Chondrocyte (in vitro differentiated cells): ENCODE measurements around the gene ARHGAP28. TPM values are rescaled to one million over a fixed set of nuclear protein-coding genes. Genes with fewer than 3 reads are reported as not detected.

Source experiments
- DNase-seq: peaks from one replicate; pipeline ENCODE4 v3.0.0; 2021; ENCODE audit warnings: mixed read lengths, low spot score
- H3K27ac Mint-ChIP-seq: one replicate; pipeline ENCODE4 v1.8.0; 2021; ENCODE audit warnings: mild to moderate bottlenecking, moderate library complexity, mixed read lengths; ENCODE audit not compliant: unreplicated experiment
- H3K27me3 Mint-ChIP-seq: 2 replicates; pipeline ENCODE4 v1.8.0; 2021; ENCODE audit warnings: low read depth, mixed read lengths
- H3K36me3 Mint-ChIP-seq: 2 replicates; pipeline ENCODE4 v1.8.0; 2021; ENCODE audit warnings: low read depth, mixed read lengths
- H3K4me1 Mint-ChIP-seq: 2 replicates; pipeline ENCODE4 v1.8.0; 2021; ENCODE audit warnings: low read depth, mild to moderate bottlenecking, mixed read lengths
- H3K4me3 Mint-ChIP-seq: one replicate; pipeline ENCODE4 v1.8.0; 2021; ENCODE audit warnings: mild to moderate bottlenecking, moderate library complexity, mixed read lengths; ENCODE audit not compliant: unreplicated experiment
- H3K9me3 Mint-ChIP-seq: 2 replicates; pipeline ENCODE4 v1.8.0; 2021; ENCODE audit warnings: low read depth, mixed read lengths
- CTCF ChIP-seq: fragments of 200-600 bp; sonication (generic); IDR thresholded peaks from 2 replicates; pipeline ENCODE4 v1.5.0; 2021; ENCODE audit warnings: antibody characterized with exemption, mild to moderate bottlenecking, moderate library complexity
- total RNA-seq: library from RNA; stranded (reverse); gene quantifications from 3 replicates; pipeline ENCODE4 v1.2.1, GENCODE V29; 2021

The ARHGAP28 gene
- total RNA-seq, 1 donor from 2014 or later: 18.1 TPM

- peaks cover 56% of the 10 kb centered on the region for H3K4me1 Mint-ChIP-seq
These were observed 22.8 kb downstream of the ARHGAP28 start for GRCh38 chr18:6752202-6752860.

GRCh38 chr18:6755107-6755506 lies 25.6 kb downstream of the ARHGAP28 start:
- no peak for DNase-seq
- no peak for TF ChIP-seq CTCF
- Mint-ChIP-seq H3K36me3 (no peaks in the 10 kb centered on the region), H3K27me3 (no peaks in the 10 kb centered on the region), H3K4me3 (no peak overlapping the region), H3K27ac (peak overlapping the region; percentile 84), H3K9me3 (no peaks in the 10 kb centered on the region), H3K4me1 (peaks cover 65% of the 10 kb centered on the region)

More at GRCh38 chr18:6752202-6752860, 22.8 kb downstream of the ARHGAP28 start:
- Mint-ChIP-seq H3K9me3 (no peaks in the 10 kb centered on the region), H3K4me3 (peak overlapping the region; percentile 61), H3K36me3 (no peaks in the 10 kb centered on the region), H3K27ac (peak overlapping the region; percentile 98), H3K27me3 (no peaks in the 10 kb centered on the region)
- TF ChIP-seq CTCF: no peak
- no peak for DNase-seq

- Mint-ChIP-seq H3K27me3 (no peaks in the 10 kb centered on the region), H3K27ac (peak overlapping the region; percentile 78), H3K9me3 (no peaks in the 10 kb centered on the region), H3K36me3 (no peaks in the 10 kb centered on the region), H3K4me3 (peak overlapping the region; percentile 45), H3K4me1 (peaks cover 51% of the 10 kb centered on the region)
- TF ChIP-seq CTCF: no peak
- no peak for DNase-seq
These were observed 28.4 kb downstream of the ARHGAP28 start for GRCh38 chr18:6757931-6758330.

- Mint-ChIP-seq H3K27me3 (no peaks in the 10 kb centered on the region), H3K9me3 (no peaks in the 10 kb centered on the region), H3K4me1 (peaks cover 57% of the 10 kb centered on the region), H3K4me3 (no peak overlapping the region), H3K27ac (no peak overlapping the region), H3K36me3 (no peaks in the 10 kb centered on the region)
- TF ChIP-seq CTCF: no peak
- no peak for DNase-seq
These were observed 30.1 kb downstream of the ARHGAP28 start for GRCh38 chr18:6759579-6759978.

GRCh38 chr18:6763524-6763923 lies 34.0 kb downstream of the ARHGAP28 start:
- H3K4me1 Mint-ChIP-seq: peaks cover 48% of the 10 kb centered on the region

More at GRCh38 chr18:6763524-6763923, 34.0 kb downstream of the ARHGAP28 start:
- Mint-ChIP-seq H3K4me3 (no peak overlapping the region), H3K27me3 (no peaks in the 10 kb centered on the region), H3K9me3 (peaks cover 15% of the 10 kb centered on the region), H3K36me3 (peaks cover 3% of the 10 kb centered on the region), H3K27ac (peak overlapping the region; percentile 71)
- TF ChIP-seq CTCF: no peak
- no peak for DNase-seq
